G401 (cell line): ENCODE results near the gene PCNA. TPM values are rescaled to one million over a fixed set of nuclear protein-coding genes. Genes with fewer than 3 reads are reported as not detected.

Source experiments
- DNase-seq: peaks from one replicate; pipeline ENCODE4 v3.0.0-alpha.2; 2015; ENCODE audit warnings: low spot score
- in situ Hi-C: cut with HindIII; loops from 2 replicates; pipeline ENCODE4 v1.10.0; 2016; ENCODE audit warnings: low sequenced_read_pairs, mixed read lengths
- total RNA-seq: library from RNA; depleted of rRNA; stranded (reverse); fragments of >200 nt; shearing (Covaris generic); gene quantifications from 2 replicates; pipeline ENCODE4 v1.2.3, GENCODE V29; 2014

PCNA gene
- total RNA-seq, 1 experiment from 2014 or later: 347 TPM

GRCh38 chr20:5145365-5146098, 25.8 kb upstream of the PCNA start:
- no peak for DNase-seq
- in situ Hi-C loops: no loop called here

DNA sequence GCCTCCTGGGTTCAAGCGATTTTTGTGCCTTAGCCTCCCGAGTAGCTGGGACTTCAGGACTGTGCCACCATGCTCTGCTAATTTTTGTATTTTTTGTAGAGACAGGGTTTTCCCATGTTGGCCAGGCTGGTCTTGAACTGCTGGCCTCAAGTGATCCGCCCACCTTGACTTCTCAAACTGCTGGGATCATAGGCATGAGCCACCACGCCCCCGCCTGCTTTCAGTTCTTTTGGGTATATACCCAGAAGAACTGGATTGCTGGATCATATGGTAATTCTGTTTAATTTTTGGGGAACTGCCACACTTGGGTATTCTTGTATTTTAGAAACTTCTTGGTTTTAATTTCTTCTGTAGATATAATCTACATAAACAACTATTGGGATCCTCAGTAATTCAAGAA, 24.1 kb upstream of the PCNA start:
- DNase-seq: no peak
- in situ Hi-C loops: no loop called here

GRCh38 chr20:5141615-5142014, 21.9 kb upstream of the PCNA start:
- in situ Hi-C loops: no loop called here
- no peak for DNase-seq

DNA sequence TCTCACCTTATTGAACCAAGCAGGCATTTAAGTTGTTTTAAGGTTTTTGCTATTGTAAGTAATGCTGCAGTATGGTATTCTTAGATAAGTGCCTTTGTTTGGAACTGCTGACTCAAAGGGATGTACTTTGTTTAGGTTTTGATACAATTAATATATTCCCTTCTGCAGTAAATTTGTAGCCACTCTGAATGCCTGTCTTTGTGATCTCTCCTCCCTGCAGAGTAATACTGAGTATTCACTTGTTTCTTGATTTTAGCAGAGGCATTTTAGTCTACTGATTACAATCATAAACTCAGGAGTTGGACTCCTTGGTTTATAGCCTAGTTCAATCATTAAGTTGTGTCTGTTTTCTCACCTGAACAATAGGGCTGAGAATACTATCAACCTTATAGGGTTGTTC, 20.4 kb upstream of the PCNA start:
- in situ Hi-C loops: no loop called here
- DNase-seq: no peak

DNA sequence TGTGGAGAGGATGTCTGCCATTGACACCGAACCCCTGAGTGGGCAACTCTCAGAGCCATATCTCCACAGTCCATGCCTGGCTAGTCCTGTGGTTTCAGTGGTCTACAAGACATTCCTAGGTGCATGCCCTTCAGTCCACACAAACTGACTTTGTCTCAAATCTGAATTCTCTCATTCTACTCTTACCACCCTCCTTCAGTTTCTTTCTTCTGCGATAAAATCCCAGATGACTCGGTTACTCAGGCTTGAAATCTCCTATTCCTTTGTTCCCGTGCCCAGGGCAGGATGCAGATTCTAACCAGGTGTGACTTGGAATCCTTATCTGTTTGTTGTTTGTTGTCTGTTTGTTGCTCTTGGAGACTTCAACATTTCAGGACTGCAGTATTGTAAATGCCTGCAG, 16.3 kb upstream of the PCNA start:
- in situ Hi-C loops: no loop called here
- no peak for DNase-seq

GRCh38 chr20:5135363-5136012, 15.7 kb upstream of the PCNA start:
- DNase-seq: no peak
- in situ Hi-C loops: no loop called here

DNA sequence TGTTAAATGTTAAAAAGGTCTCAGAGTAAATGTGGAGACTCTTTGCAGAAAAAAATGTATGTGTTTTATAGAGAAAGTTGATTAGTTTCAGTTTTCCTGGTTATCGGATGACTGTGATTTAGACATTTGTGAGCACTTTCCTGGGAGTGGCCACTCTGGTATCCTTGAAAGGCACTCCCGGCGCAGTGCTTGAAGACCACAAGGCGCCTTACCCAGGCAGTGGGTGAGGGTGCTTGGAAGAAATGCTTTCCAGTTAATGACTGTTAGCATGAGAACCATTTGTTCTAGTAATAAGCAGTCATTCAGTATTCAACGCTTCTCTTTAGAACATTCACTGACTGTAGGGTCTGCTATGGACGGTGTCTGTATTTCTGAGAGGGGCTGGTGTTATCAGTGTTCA, 14.2 kb upstream of the PCNA start:
- in situ Hi-C loops: no loop called here
- no peak for DNase-seq

GRCh38 chr20:5131502-5131901, 11.7 kb upstream of the PCNA start:
- DNase-seq: no peak
- in situ Hi-C loops: no loop called here

- no peak for DNase-seq
- in situ Hi-C loops: no loop called here
Measured at GRCh38 chr20:5128886-5129285, 9.1 kb upstream of the PCNA start.

- in situ Hi-C loops: no loop called here
- DNase-seq: no peak
Measured at GRCh38 chr20:5127859-5128424, 8.2 kb upstream of the PCNA start.

DNA sequence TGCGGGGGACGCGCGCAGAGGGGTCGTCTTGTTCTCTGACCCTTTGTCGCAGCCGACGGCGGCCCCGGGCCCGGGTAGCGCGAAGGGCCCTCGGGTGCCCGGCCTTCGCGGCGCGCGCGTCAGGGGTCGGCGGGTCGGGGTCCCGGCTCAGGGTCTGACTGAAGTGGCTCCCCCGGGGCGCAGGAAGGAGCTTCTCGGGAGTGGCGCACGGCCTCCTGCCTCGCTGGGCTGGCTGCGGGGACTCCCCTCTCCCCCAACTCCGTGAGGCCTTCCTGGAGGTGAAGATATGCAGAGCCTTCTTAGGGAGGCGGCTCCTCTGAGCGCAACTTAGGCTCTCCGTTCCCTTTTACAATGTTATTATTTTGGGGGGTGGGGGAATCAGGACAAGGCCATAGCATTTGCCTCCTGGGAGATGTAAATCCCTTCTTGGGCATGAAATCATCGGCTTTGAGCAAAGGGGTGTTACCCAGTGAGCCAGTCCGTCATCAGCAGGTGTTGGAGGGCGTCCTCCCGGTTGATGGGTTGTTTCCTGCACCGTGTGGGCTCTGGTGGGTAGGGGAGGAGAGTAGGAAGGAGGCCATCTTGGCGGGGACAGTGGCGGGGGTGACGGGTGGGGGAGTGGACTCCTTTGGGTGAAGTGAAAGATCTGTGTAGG, 7.6 kb upstream of the PCNA start:
- peak; percentile 44 for DNase-seq
- in situ Hi-C loops: no loop called here

- DNase-seq: peak; percentile 100
- in situ Hi-C loops: no loop called here
Measured at GRCh38 chr20:5126512-5127203, 6.9 kb upstream of the PCNA start, which contains the start of gene CDS2. Gene CDS2, plus strand, starts transcription at chr20:5127008. Its CDS starts 85 bp downstream, at chr20:5127093.

GRCh38 chr20:5122873-5123260, 3.1 kb upstream of the PCNA start:
- in situ Hi-C loops: no loop called here
- DNase-seq: no peak

DNA sequence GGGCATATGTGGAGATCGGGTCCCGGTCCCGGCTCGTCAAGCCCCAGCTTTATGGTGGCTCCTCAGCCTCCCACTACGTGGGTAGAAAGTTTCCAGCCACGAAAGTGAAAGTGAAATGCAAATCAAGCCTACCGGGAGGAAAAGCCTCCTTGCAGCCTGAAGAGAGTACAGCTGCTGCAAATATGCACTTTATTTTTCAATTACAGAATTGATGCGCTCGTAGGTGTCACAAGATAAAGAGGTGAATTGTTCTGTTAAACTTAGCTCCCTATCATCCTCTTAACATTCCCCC, 373 bp upstream of the PCNA start:
- no peak for DNase-seq
- in situ Hi-C loops: no loop called here

GRCh38 chr20:5119143-5119434, 669 bp downstream of the PCNA start:
- DNase-seq: no peak
- in situ Hi-C loops: no loop called here

GRCh38 chr20:5118220-5119142, 1.3 kb downstream of the PCNA start:
- DNase-seq: no peak
- in situ Hi-C loops: no loop called here

GRCh38 chr20:5116875-5117274, 2.9 kb downstream of the PCNA start:
- no peak for DNase-seq
- in situ Hi-C loops: no loop called here

- DNase-seq: no peak
- in situ Hi-C loops: no loop called here
Measured at GRCh38 chr20:5114403-5114802, 5.4 kb downstream of the PCNA start.

GRCh38 chr20:5113615-5113986, 6.2 kb downstream of the PCNA start:
- DNase-seq: no peak
- in situ Hi-C loops: no loop called here
